GM21737 (cell line): ENCODE results near the gene PSMD1.
"Not testable (repeated sequence)": the region's sequence is repeated elsewhere in the genome, so short reads cannot be mapped to it uniquely, and the experiment has no call there.

Source experiments
- ATAC-seq: cut with Tn5 transposase; IDR thresholded peaks from one replicate; pipeline ENCODE4 v1.9.1; 2021; ENCODE audit warnings: mild to moderate bottlenecking, moderate library complexity; ENCODE audit not compliant: unreplicated experiment

PSMD1 gene

GRCh38 chr2:231056453-231057416 is at the start of gene PSMD1:
Gene PSMD1 (plus strand): TSS chr2:231056867. CDS start chr2:231057026, 159 bp downstream.
- ATAC-seq, result peak; percentile 68

GRCh38 chr2:231007286-231008098 is 49.2 kb upstream of the PSMD1 start:
- no peak for ATAC-seq

DNA sequence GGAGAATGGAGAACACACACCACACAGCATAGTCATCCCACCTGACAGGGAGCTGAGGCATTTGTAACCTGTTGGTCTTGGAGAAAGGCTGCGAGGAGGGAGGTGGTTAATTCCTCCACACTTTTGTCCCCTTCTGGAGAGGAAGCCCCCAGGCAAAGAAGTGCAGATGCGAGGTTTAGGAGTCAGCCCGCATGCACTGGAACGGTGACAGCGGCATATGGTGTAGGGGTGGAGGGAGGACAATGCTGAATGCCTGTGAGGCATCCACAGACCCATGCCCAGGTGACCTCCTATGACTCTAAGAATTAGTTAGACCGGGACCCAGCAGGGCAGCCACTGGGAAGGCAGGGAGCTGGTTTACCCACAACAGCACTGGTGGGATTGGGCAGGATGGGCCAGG is 48.5 kb upstream of the PSMD1 start:
- ATAC-seq, result no peak

- ATAC-seq, result no peak
Measured at GRCh38 chr2:231009236-231009919, 47.3 kb upstream of the PSMD1 start.

DNA sequence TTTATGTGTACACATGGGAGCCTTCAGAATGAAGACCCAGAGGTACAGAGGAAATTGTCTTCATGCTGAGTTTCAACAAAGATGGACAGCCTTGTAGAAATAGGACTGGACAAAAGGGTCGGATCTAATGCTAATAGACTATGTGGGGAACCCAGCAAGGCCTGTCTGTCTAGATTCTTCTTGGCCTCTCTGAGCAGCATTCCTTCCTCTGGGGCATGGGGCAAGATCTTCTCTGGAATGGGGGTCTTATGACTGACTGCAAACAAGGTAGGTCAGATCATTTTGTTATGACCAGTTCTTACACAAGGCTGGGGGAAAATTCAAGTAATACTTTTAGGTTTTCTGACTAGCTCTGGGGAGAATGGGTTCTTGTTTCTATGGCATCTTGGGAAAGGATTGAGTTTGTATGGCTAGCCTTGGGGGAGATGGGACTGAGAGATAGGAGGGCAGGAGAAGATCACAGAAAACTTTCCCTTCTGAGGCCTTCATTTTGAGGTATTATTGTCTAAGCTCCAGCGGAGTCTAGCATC is 46.4 kb upstream of the PSMD1 start:
- ATAC-seq, result no peak

DNA sequence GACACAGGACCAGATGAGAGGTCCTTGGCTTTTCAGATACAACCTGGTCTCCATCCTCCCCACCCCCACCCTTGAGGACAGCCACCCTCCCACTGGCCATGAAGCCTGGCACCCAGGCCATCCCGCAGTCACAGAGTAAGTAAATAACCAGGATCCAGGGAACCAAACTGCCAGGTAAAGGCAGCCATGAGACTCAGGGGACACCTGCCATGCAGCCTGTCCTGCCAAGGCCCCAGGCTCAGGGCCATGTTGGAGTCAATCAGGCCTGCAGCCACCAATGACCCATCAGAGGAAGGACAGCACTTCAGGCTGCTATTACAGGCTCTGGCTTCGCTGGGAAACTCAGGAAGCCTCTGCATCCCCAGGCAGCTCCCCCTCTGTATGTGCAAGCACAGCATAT is 45.1 kb upstream of the PSMD1 start:
- no peak for ATAC-seq

- ATAC-seq, result no peak
Measured at GRCh38 chr2:231012463-231012862, 44.2 kb upstream of the PSMD1 start.

GRCh38 chr2:231013820-231014219 is 42.8 kb upstream of the PSMD1 start:
- ATAC-seq, result no peak

- no peak for ATAC-seq
Measured at GRCh38 chr2:231015478-231015877, 41.2 kb upstream of the PSMD1 start.

GRCh38 chr2:231015926-231016325 is 40.7 kb upstream of the PSMD1 start:
- ATAC-seq, result no peak

DNA sequence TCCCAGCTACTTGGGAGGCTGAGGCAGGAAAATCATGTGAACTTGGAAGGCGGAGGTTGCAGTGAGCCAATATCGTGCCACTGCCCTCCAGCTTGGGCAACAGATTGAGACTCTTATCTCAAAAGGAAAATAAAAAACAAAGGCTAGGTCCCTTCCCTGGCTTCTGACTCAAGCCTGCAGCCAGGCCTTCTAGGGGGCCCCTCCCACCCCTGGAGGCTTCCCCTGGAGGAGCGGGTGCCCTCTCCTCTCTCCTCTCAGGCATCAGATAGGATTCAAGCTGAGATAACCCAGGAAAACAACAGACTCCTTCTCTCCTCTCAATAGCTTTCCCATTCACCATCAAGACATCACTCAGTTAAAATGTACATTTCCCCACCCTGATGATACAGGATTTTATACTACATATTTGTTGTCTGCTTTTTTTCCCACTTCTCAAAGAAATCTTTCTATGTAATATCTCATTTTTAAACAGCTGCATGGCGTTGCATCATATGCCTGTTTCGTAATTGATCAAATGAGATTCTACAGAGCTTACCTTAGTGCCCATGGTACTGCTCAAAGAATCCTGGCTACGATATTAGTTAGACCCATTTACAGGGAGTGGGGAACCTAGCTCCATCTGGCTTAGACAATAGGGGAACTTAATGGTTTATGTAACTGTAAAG is 40.0 kb upstream of the PSMD1 start:
- ATAC-seq, result no peak

- ATAC-seq, result no peak
Measured at GRCh38 chr2:231017231-231017598, 39.5 kb upstream of the PSMD1 start.

GRCh38 chr2:231018184-231018583 is 38.5 kb upstream of the PSMD1 start:
- no peak for ATAC-seq

GRCh38 chr2:231025059-231025458 is 31.6 kb upstream of the PSMD1 start:
- not testable (repeated sequence) for ATAC-seq

- no peak for ATAC-seq
Measured at GRCh38 chr2:231028889-231029288, 27.8 kb upstream of the PSMD1 start.

GRCh38 chr2:231029563-231029962 is 27.1 kb upstream of the PSMD1 start:
- ATAC-seq, result no peak

DNA sequence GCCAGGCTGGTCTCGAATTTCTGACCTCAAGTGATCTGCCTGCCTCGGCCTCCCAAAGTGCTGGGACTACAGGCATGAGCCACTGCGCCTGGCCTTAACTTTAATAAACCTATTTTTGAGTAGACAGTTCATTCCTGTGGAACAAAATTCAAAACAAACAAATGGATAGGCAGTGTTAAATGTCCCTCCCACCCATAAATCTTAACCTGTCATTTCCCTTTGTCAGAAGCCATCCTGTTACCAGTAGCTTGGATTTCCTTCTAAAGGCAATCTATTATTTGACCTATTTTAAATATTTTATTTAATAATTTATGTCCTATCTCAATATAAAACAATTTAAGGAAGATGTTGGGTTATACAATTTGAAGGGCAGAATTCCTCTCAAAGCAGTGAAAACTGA is 25.9 kb upstream of the PSMD1 start:
- no peak for ATAC-seq

GRCh38 chr2:231032575-231033140 is 24.0 kb upstream of the PSMD1 start:
- no peak for ATAC-seq

- no peak for ATAC-seq
Measured at GRCh38 chr2:231033147-231034132, 23.2 kb upstream of the PSMD1 start.
